ENCODE measurements around the gene PLCXD3. TPM values are rescaled to one million over a fixed set of nuclear protein-coding genes. Genes with fewer than 3 reads are reported as not detected.
"Not testable (repeated sequence)": the region's sequence is repeated elsewhere in the genome, so short reads cannot be mapped to it uniquely, and the experiment has no call there.

Gene PLCXD3
- total RNA-seq, 2 donors from 2014 or later: not detected

GRCh38 chr5:41511241-41511640 lies 840 bp upstream of the PLCXD3 start:
- Mint-ChIP-seq H3K4me1 (ENCODE audit: low read depth in 2 of 2) (no peaks in the 10 kb centered on the region), H3K27me3 (peaks cover 10 to 22% of the 10 kb centered on the region in 2 donors), H3K4me3 (no peak overlapping the region), H3K36me3 (peaks cover 5% of the 10 kb centered on the region), H3K9me3 (peaks cover 9% of the 10 kb centered on the region), H3K27ac (no peak overlapping the region)
- DNase-seq (ENCODE audit: low spot score) (no peak), ATAC-seq (no peak)

- Mint-ChIP-seq H3K36me3 (peaks cover 5% of the 10 kb centered on the region), H3K4me1 (ENCODE audit: low read depth in 2 of 2) (no peaks in the 10 kb centered on the region), H3K27ac (no peak overlapping the region), H3K4me3 (no peak overlapping the region), H3K9me3 (peaks cover 2% of the 10 kb centered on the region), H3K27me3 (peaks cover 10 to 22% of the 10 kb centered on the region in 2 donors)
- no peak for ATAC-seq
- DNase-seq (ENCODE audit: low spot score): no peak
These were observed 814 bp downstream of the PLCXD3 start for GRCh38 chr5:41509399-41510175.

GRCh38 chr5:41508696-41509398 lies 1.6 kb downstream of the PLCXD3 start:
- peaks cover 10 to 22% of the 10 kb centered on the region in 2 donors for H3K27me3 Mint-ChIP-seq
- no peaks in the 10 kb centered on the region for H3K4me1 Mint-ChIP-seq (ENCODE audit: low read depth in 2 of 2)
- ATAC-seq (no peak), DNase-seq (ENCODE audit: low spot score) (no peak)
- H3K27ac Mint-ChIP-seq: no peak overlapping the region
- H3K9me3 Mint-ChIP-seq: no peaks in the 10 kb centered on the region
- no peak overlapping the region for H3K4me3 Mint-ChIP-seq
- peaks cover 5% of the 10 kb centered on the region for H3K36me3 Mint-ChIP-seq

- peaks cover 5% of the 10 kb centered on the region for H3K36me3 Mint-ChIP-seq
- no peak overlapping the region for H3K27ac Mint-ChIP-seq
- peaks cover 10 to 22% of the 10 kb centered on the region in 2 donors for H3K27me3 Mint-ChIP-seq
- no peaks in the 10 kb centered on the region for H3K9me3 Mint-ChIP-seq
- no peak for DNase-seq (ENCODE audit: low spot score)
- ATAC-seq: no peak
- H3K4me1 Mint-ChIP-seq (ENCODE audit: low read depth in 2 of 2): no peaks in the 10 kb centered on the region
- no peak overlapping the region for H3K4me3 Mint-ChIP-seq
These were observed 2.2 kb downstream of the PLCXD3 start for GRCh38 chr5:41508186-41508585.

GRCh38 chr5:41507501-41507900 lies 2.9 kb downstream of the PLCXD3 start:
- H3K36me3 Mint-ChIP-seq: peaks cover 5% of the 10 kb centered on the region
- H3K4me1 Mint-ChIP-seq (ENCODE audit: low read depth in 2 of 2): no peaks in the 10 kb centered on the region
- no peaks in the 10 kb centered on the region for H3K9me3 Mint-ChIP-seq
- H3K4me3 Mint-ChIP-seq: no peak overlapping the region
- H3K27ac Mint-ChIP-seq: no peak overlapping the region
- DNase-seq (ENCODE audit: low spot score) (no peak), ATAC-seq (no peak)
- peaks cover 10 to 22% of the 10 kb centered on the region in 2 donors for H3K27me3 Mint-ChIP-seq

GRCh38 chr5:41503860-41504259 lies 6.5 kb downstream of the PLCXD3 start:
- ATAC-seq: no peak
- Mint-ChIP-seq H3K27me3 (peaks cover 2 to 8% of the 10 kb centered on the region in 2 donors), H3K4me3 (no peak overlapping the region), H3K9me3 (no peaks in the 10 kb centered on the region), H3K4me1 (ENCODE audit: low read depth in 2 of 2) (no peaks in the 10 kb centered on the region), H3K27ac (no peak overlapping the region), H3K36me3 (no peaks in the 10 kb centered on the region)
- DNase-seq (ENCODE audit: low spot score): no peak

GRCh38 chr5:41503310-41503709 lies 7.1 kb downstream of the PLCXD3 start:
- H3K36me3 Mint-ChIP-seq: no peaks in the 10 kb centered on the region
- no peak overlapping the region for H3K27ac Mint-ChIP-seq
- ATAC-seq (no peak), DNase-seq (ENCODE audit: low spot score) (no peak)
- H3K27me3 Mint-ChIP-seq: peaks cover 0 to 2% of the 10 kb centered on the region in 2 donors
- H3K4me3 Mint-ChIP-seq: no peak overlapping the region
- no peaks in the 10 kb centered on the region for H3K9me3 Mint-ChIP-seq
- H3K4me1 Mint-ChIP-seq (ENCODE audit: low read depth in 2 of 2): no peaks in the 10 kb centered on the region

- DNase-seq (ENCODE audit: low spot score); ATAC-seq; H3K36me3 Mint-ChIP-seq; H3K27ac Mint-ChIP-seq; H3K4me3 Mint-ChIP-seq; H3K4me1 Mint-ChIP-seq (ENCODE audit: low read depth in 2 of 2); H3K27me3 Mint-ChIP-seq: not testable (repeated sequence)
- peaks cover 16% of the 10 kb centered on the region for H3K9me3 Mint-ChIP-seq
These were observed 16.8 kb downstream of the PLCXD3 start for GRCh38 chr5:41493490-41494126.

GRCh38 chr5:41485533-41485932 lies 24.9 kb downstream of the PLCXD3 start:
- H3K27ac Mint-ChIP-seq: no peak overlapping the region
- no peak for DNase-seq (ENCODE audit: low spot score)

GRCh38 chr5:41482715-41483114 lies 27.7 kb downstream of the PLCXD3 start:
- H3K4me1 Mint-ChIP-seq (ENCODE audit: low read depth in 2 of 2): no peaks in the 10 kb centered on the region
- H3K36me3 Mint-ChIP-seq: no peaks in the 10 kb centered on the region
- ATAC-seq: no peak
- no peak overlapping the region for H3K27ac Mint-ChIP-seq
- H3K27me3 Mint-ChIP-seq: no peaks in the 10 kb centered on the region
- peaks cover 4% of the 10 kb centered on the region for H3K9me3 Mint-ChIP-seq
- DNase-seq (ENCODE audit: low spot score): no peak
- H3K4me3 Mint-ChIP-seq: no peak overlapping the region

More at GRCh38 chr5:41485533-41485932, 24.9 kb downstream of the PLCXD3 start:
- Mint-ChIP-seq H3K4me3 (no peak overlapping the region), H3K27me3 (no peaks in the 10 kb centered on the region), H3K4me1 (ENCODE audit: low read depth in 2 of 2) (no peaks in the 10 kb centered on the region), H3K9me3 (no peaks in the 10 kb centered on the region), H3K36me3 (no peaks in the 10 kb centered on the region)
- no peak for ATAC-seq

- peaks cover 6% of the 10 kb centered on the region for H3K9me3 Mint-ChIP-seq
- H3K4me1 Mint-ChIP-seq (ENCODE audit: low read depth in 2 of 2): no peaks in the 10 kb centered on the region
- H3K27ac Mint-ChIP-seq: no peak overlapping the region
- H3K27me3 Mint-ChIP-seq: no peaks in the 10 kb centered on the region
- DNase-seq (ENCODE audit: low spot score): no peak
- H3K4me3 Mint-ChIP-seq: no peak overlapping the region
- no peak for ATAC-seq
- H3K36me3 Mint-ChIP-seq: no peaks in the 10 kb centered on the region
These were observed 28.2 kb downstream of the PLCXD3 start for GRCh38 chr5:41482173-41482572.

- H3K9me3 Mint-ChIP-seq: peaks cover 21% of the 10 kb centered on the region
- not testable (repeated sequence) for DNase-seq (ENCODE audit: low spot score); H3K4me1 Mint-ChIP-seq (ENCODE audit: low read depth in 2 of 2); ATAC-seq; H3K27me3 Mint-ChIP-seq; H3K4me3 Mint-ChIP-seq; H3K27ac Mint-ChIP-seq; H3K36me3 Mint-ChIP-seq
These were observed 38.7 kb downstream of the PLCXD3 start for GRCh38 chr5:41471571-41472208.

- DNase-seq (ENCODE audit: low spot score): no peak
- H3K4me1 Mint-ChIP-seq (ENCODE audit: low read depth in 2 of 2): no peaks in the 10 kb centered on the region
- no peaks in the 10 kb centered on the region for H3K9me3 Mint-ChIP-seq
- no peak for ATAC-seq
- H3K36me3 Mint-ChIP-seq: no peaks in the 10 kb centered on the region
- H3K27ac Mint-ChIP-seq: no peak overlapping the region
- no peaks in the 10 kb centered on the region for H3K27me3 Mint-ChIP-seq
- H3K4me3 Mint-ChIP-seq: no peak overlapping the region
These were observed 44.8 kb downstream of the PLCXD3 start for GRCh38 chr5:41465493-41466171.

Data from natural killer cell treated with Interleukin-12 subunit alpha and Interleukin-12 subunit beta and Interleukin-15 and Interleukin-18, amount 100 ng/mL, for 72 hours (primary cell).